HepG2 (cell line): ENCODE measurements around the gene CCDC148. TPM values are rescaled to one million over a fixed set of nuclear protein-coding genes. Genes with fewer than 3 reads are reported as not detected.

ENCODE experiments used
- ATAC-seq: fragments of 200-7000 bp; cut with Tn5 transposase; 3 replicates; pipeline ENCODE4 v1.9.1; 2020; ENCODE audit warnings: mild to moderate bottlenecking, moderate library complexity
- BruUV-seq: library from RNA; stranded (reverse); fragments of 400-500 nt; replicated peaks from 2 replicates; lab custom pipeline; 2021; lab: Mats Ljungman, UMichigan
- CTCF ChIA-PET: fragments of 300-600 bp; formaldehyde crosslinking; extraction: SDS; loops from one replicate; lab custom pipeline; 2021; ENCODE audit warnings: low total read pairs, inconsistent platforms, low intra/inter-chr PET ratio; lab: Yijun Ruan, JAX
- POLR2A ChIA-PET: fragments of 350-600 bp; sonication (Branson Sonifier 250); formaldehyde crosslinking; loops from one replicate; lab custom pipeline; 2020; ENCODE audit warnings: antibody characterized with exemption, inconsistent platforms; lab: Yijun Ruan, JAX
- DNase-seq: peaks from one replicate; pipeline ENCODE4 v3.0.0-alpha.2; 2015; ENCODE audit warnings: low spot score
- FAIRE-seq: peaks from 3 replicates; lab custom pipeline; 2011; peaks lifted over from hg19 to GRCh38; lab: Jason Lieb, UNC
- H2AFZ ChIP-seq: one replicate; pipeline ENCODE4 v1.6.1; 2011; ENCODE audit warnings: low read length, inconsistent platforms
- H3K27ac ChIP-seq: fragments of 300-600 bp; 3 replicates; pipeline ENCODE4 v1.8.0; 2011; ENCODE audit warnings: mixed run types, mild to moderate bottlenecking, mixed read lengths, low read length, inconsistent platforms; ENCODE audit not compliant: insufficient read depth; ENCODE audit errors: extremely low read length
- H3K27me3 ChIP-seq, 2 experiments: fragments of 200-600 bp in 1 of 2; 2 replicates in 1 of 2; 3 replicates in 1 of 2; pipeline versions ENCODE4 v1.6.0 to v1.8.0; 2011; ENCODE audit warnings: low read length in 2 of 2, mild to moderate bottlenecking in 2 of 2, moderate library complexity in 2 of 2, inconsistent platforms in 1 of 2; ENCODE audit not compliant: insufficient read depth in 2 of 2, control insufficient read depth in 1 of 2
- H3K36me3 ChIP-seq, 2 experiments: fragments of 200-600 bp in 1 of 2; replicated peaks in 1 of 2; 2 replicates in 1 of 2; 3 replicates in 1 of 2; pipeline versions ENCODE4 v1.5.1 to v1.8.0; 2011; ENCODE audit warnings: low read length in 2 of 2, inconsistent platforms in 1 of 2; ENCODE audit not compliant: insufficient read depth in 2 of 2, control insufficient read depth in 1 of 2
- H3K4me1 ChIP-seq: 2 replicates; pipeline ENCODE4 v1.5.1; 2012; ENCODE audit warnings: low read length, inconsistent platforms; ENCODE audit not compliant: insufficient read depth
- H3K4me2 ChIP-seq: 2 replicates; pipeline ENCODE4 v1.6.0; 2011; ENCODE audit warnings: low read depth, low read length, inconsistent platforms
- H3K4me3 ChIP-seq, 3 experiments: fragments of 200-600 bp in 1 of 3; sonication (generic), shearing (Covaris generic) in 1 of 3; replicated peaks in 1 of 3; 2 replicates each; pipeline ENCODE4 v1.5.1; 2011 to 2016; ENCODE audit warnings: low read length in 3 of 3, inconsistent platforms in 2 of 3, low read depth in 2 of 3, mild to moderate bottlenecking in 2 of 3, control low read depth in 1 of 3, mixed read lengths in 1 of 3; ENCODE audit not compliant: insufficient read depth in 1 of 3
- H3K79me2 ChIP-seq: one replicate; pipeline ENCODE4 v1.6.1; 2011; ENCODE audit warnings: low read length, inconsistent platforms; ENCODE audit not compliant: insufficient read depth
- H3K9ac ChIP-seq: 2 replicates; pipeline ENCODE4 v1.6.0; 2011; ENCODE audit warnings: mild to moderate bottlenecking, low read depth, low read length, inconsistent platforms; ENCODE audit not compliant: insufficient read depth
- H3K9me3 ChIP-seq: 2 replicates; pipeline ENCODE4 v1.5.1; 2012; ENCODE audit warnings: mild to moderate bottlenecking, low read length
- H4K20me1 ChIP-seq: 2 replicates; pipeline ENCODE4 v1.6.0; 2011; ENCODE audit warnings: inconsistent platforms, mild to moderate bottlenecking, low read length, moderate library complexity; ENCODE audit not compliant: insufficient read depth
- CBX1 ChIP-seq: IDR thresholded peaks from one replicate; pipeline ENCODE4 v1.6.1; 2016; ENCODE audit warnings: antibody characterized with exemption, low read depth
- HOXA3 ChIP-seq: sonication (generic); formaldehyde crosslinking; IDR thresholded peaks from 2 replicates; pipeline ENCODE4 v1.5.0; 2020; ENCODE audit warnings: missing genetic modification reagents
- KAT8 ChIP-seq: IDR thresholded peaks from 2 replicates; pipeline ENCODE4 v1.6.1; 2016; ENCODE audit warnings: missing genetic modification reagents, missing compliant biosample characterization
- KLF12 ChIP-seq: sonication (generic); formaldehyde crosslinking; IDR thresholded peaks from 2 replicates; pipeline ENCODE4 v1.4.0; 2020; ENCODE audit warnings: missing genetic modification reagents, borderline replicate concordance
- RCOR2 ChIP-seq: IDR thresholded peaks from 2 replicates; pipeline ENCODE4 v1.6.1; 2016; ENCODE audit warnings: missing biosample characterization, missing genetic modification reagents
- RXRA ChIP-seq: sonication (generic); formaldehyde crosslinking; IDR thresholded peaks from 2 replicates; pipeline ENCODE4 v1.5.1; 2020; ENCODE audit warnings: missing genetic modification reagents
- SNAPC2 ChIP-seq: sonication (generic); formaldehyde crosslinking; IDR thresholded peaks from 2 replicates; pipeline ENCODE4 v1.8.1; 2022; ENCODE audit warnings: mild to moderate bottlenecking, missing genetic modification reagents
- SRY ChIP-seq: sonication (generic); formaldehyde crosslinking; IDR thresholded peaks from 2 replicates; pipeline ENCODE4 v1.8.0; 2022; ENCODE audit warnings: mild to moderate bottlenecking, missing genetic modification reagents
- SSRP1 ChIP-seq: IDR thresholded peaks from 2 replicates; pipeline ENCODE4 v1.6.1; 2016; ENCODE audit warnings: control low read depth
- TBL1XR1 ChIP-seq: fragments of 150-350 bp; IDR thresholded peaks from 2 replicates; pipeline ENCODE4 v1.6.1; 2014; ENCODE audit warnings: borderline replicate concordance, low read length; ENCODE audit not compliant: partially characterized antibody
- TP53 ChIP-seq: sonication (generic); formaldehyde crosslinking; conservative IDR thresholded peaks from 2 replicates; pipeline ENCODE4 v1.4.0; 2020; ENCODE audit warnings: missing genetic modification reagents
- TRIM24 ChIP-seq: sonication (generic); formaldehyde crosslinking; IDR thresholded peaks from 2 replicates; pipeline ENCODE4 v1.8.0; 2022; ENCODE audit warnings: mild to moderate bottlenecking, missing genetic modification reagents
- XRCC5 ChIP-seq: fragments of 200-400 bp; formaldehyde crosslinking; optimal IDR thresholded peaks from 2 replicates; pipeline ENCODE3; 2017; ENCODE audit warnings: mild to moderate bottlenecking, low read length
- ZBTB26 ChIP-seq: IDR thresholded peaks from 2 replicates; pipeline ENCODE4 v1.6.1; 2016; ENCODE audit warnings: missing compliant biosample characterization, missing genetic modification reagents, borderline replicate concordance
- ZBTB7B ChIP-seq: sonication (generic); formaldehyde crosslinking; IDR thresholded peaks from 2 replicates; pipeline ENCODE4 v1.4.0; 2020; ENCODE audit warnings: missing genetic modification reagents
- ZMAT5 ChIP-seq: sonication (generic); formaldehyde crosslinking; IDR thresholded peaks from 2 replicates; pipeline ENCODE4 v1.5.0; 2020; ENCODE audit warnings: mild to moderate bottlenecking, low read depth, missing genetic modification reagents, borderline replicate concordance
- ZNF121 ChIP-seq: sonication (generic); formaldehyde crosslinking; IDR thresholded peaks from 2 replicates; pipeline ENCODE4 v1.5.0; 2020; ENCODE audit warnings: mild to moderate bottlenecking, missing genetic modification reagents
- ZNF280B ChIP-seq: sonication (generic); formaldehyde crosslinking; IDR thresholded peaks from 2 replicates; pipeline ENCODE4 v1.5.0; 2020; ENCODE audit warnings: missing genetic modification reagents, mild to moderate bottlenecking, borderline replicate concordance
- ZNF292 ChIP-seq: sonication (generic); formaldehyde crosslinking; IDR thresholded peaks from 2 replicates; pipeline ENCODE4 v1.8.1; 2022; ENCODE audit warnings: mild to moderate bottlenecking, low read depth, missing genetic modification reagents, borderline replicate concordance
- ZNF431 ChIP-seq: sonication (generic); formaldehyde crosslinking; IDR thresholded peaks from 2 replicates; pipeline ENCODE4 v1.9.0; 2022; ENCODE audit warnings: missing genetic modification reagents, low read depth, mild to moderate bottlenecking, borderline replicate concordance
- ZNF503 ChIP-seq: sonication (generic); formaldehyde crosslinking; IDR thresholded peaks from 2 replicates; pipeline ENCODE4 v1.4.0; 2020; ENCODE audit warnings: missing genetic modification reagents
- ZNF614 ChIP-seq: IDR thresholded peaks from 2 replicates; pipeline ENCODE4 v1.6.1; 2018; ENCODE audit warnings: missing biosample characterization, missing genetic modification reagents, inconsistent platforms, borderline replicate concordance
- ZNF7 ChIP-seq: IDR thresholded peaks from 2 replicates; pipeline ENCODE4 v1.6.1; 2016; ENCODE audit warnings: missing biosample characterization, missing genetic modification reagents
- in situ Hi-C: cut with HindIII; loops from 2 replicates; pipeline ENCODE4 v1.10.0; 2017; ENCODE audit warnings: low pct_unique_long_range_greater_than_20kb; ENCODE audit not compliant: extremely low pct_ligation_motif_present
- intact Hi-C: fragments of 100-400 bp; cut with micrococcal nuclease; formaldehyde crosslinking; loops from one replicate; pipeline ENCODE4 v1.10.0; 2022; ENCODE audit not compliant: unreplicated experiment
- polyA plus RNA-seq, 8 experiments: library from polyadenylated mRNA; depleted of rRNA in 3 of 8; stranded (reverse) in 7 of 8; unstranded in 1 of 8; fragments of >200 nt; fragmentation: Illumina TruSeq in 4 of 8; extraction: Trizol in 4 of 8; gene quantifications; 2 replicates each; pipeline versions ENCODE4 v1.2.1 to v1.2.3, GENCODE V29; 2011 to 2016; ENCODE audit warnings: low read depth in 4 of 8, missing spikeins in 1 of 8, mixed read lengths in 1 of 8; ENCODE audit not compliant: insufficient read depth in 1 of 8
- total RNA-seq, 5 experiments: library from RNA; depleted of rRNA; stranded (reverse); fragments of >200 nt; fragmentation: Illumina TruSeq; extraction: Trizol; gene quantifications; 2 replicates each; pipeline ENCODE4 v1.2.3, GENCODE V29; 2016; ENCODE audit warnings: low read depth in 1 of 5

Gene CCDC148
- total and polyA plus RNA-seq, 2 of the 13 experiments (the other 11 are each of a cell fraction or from before 2014, with no cell fraction given): 0.30 to 0.49 TPM

DNA sequence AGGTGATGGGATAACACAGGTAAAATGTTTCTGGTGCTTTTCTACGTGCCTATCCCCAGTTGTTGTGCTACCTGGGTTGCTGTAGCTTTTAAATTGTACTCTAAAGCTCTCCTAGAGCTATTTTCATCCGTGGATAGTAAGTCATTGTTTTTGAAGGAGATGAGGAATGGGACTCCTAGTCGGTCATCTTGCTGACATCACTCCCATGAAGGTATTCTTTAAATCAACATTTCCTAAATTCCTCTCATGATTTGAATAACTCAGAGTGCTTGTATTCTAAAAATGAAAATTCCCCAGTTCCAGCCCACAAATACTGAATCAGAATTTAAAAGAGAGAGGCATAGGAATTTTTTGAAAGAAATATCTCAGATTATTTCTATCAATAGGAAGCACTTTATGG lies 44.3 kb downstream of the CCDC148 start (continued):
- TF ChIP-seq ZNF280B: no peak
- no peak for TF ChIP-seq ZNF431 (CRISPR knock-in tag)
- TF ChIP-seq ZBTB7B (CRISPR knock-in tag): no peak
- no peak for TF ChIP-seq SSRP1 (CRISPR knock-in tag)
- no peak for TF ChIP-seq ZNF292 (CRISPR knock-in tag)
- TF ChIP-seq TBL1XR1: no peak
- no peak for TF ChIP-seq ZBTB26 (CRISPR knock-in tag)
- TF ChIP-seq XRCC5: no peak

DNA sequence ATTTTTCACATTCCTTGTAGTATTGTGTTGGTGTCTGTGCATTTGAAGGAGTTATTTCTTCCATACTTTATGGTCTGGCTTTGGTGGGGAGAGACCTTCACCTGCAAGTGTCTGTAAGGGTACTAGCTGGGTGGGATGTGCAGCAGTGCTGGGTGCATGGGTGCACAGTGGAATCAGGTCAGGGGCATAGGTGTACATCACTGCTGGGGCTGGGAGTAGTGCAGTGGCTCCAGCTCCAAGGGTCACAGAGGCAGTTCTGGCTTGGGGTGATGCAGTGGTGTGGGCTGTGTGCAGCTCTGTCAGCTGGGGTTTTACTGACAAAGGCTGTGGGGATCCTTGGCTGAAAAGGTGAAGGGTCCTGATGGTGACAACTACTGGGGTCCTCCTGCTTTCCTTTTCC lies 44.8 kb downstream of the CCDC148 start:
- intact Hi-C loops: no loop called here
- Histone ChIP-seq H3K9ac (no peak overlapping the region), H3K27me3 (no peaks in the 10 kb centered on the region), H3K36me3 (no peaks in the 10 kb centered on the region), H2AFZ (no peak overlapping the region), H3K4me1 (peaks cover 10% of the 10 kb centered on the region), H3K9me3 (0 out of 2 replicates have a peak, but pooled peaks cover 6% of the 10 kb centered on the region), H3K4me2 (no peak overlapping the region), H4K20me1 (no peaks in the 10 kb centered on the region), H3K79me2 (no peaks in the 10 kb centered on the region), H3K4me3 (no peak overlapping the region), H3K27ac (no peak overlapping the region)
- in situ Hi-C loops: no loop called here
- BruUV-seq: no TSS peak
- ChIA-PET CTCF (no interaction called here), POLR2A (no interaction called here)
- DNase-seq (no peak), ATAC-seq (no peak), FAIRE-seq (no peak)
- TF ChIP-seq CBX1: no peak
- TF ChIP-seq RCOR2 (CRISPR knock-in tag): no peak
- no peak for TF ChIP-seq SNAPC2 (CRISPR knock-in tag)
- TF ChIP-seq TP53 (CRISPR knock-in tag): no peak
- TF ChIP-seq KAT8 (CRISPR knock-in tag): no peak
- no peak for TF ChIP-seq ZMAT5 (CRISPR knock-in tag)
- TF ChIP-seq HOXA3: no peak
- no peak for TF ChIP-seq RXRA (CRISPR knock-in tag)
- no peak for TF ChIP-seq ZNF614 (CRISPR knock-in tag)
- TF ChIP-seq ZNF121 (CRISPR knock-in tag): no peak
- TF ChIP-seq ZNF503 (CRISPR knock-in tag): no peak
- TF ChIP-seq TRIM24 (CRISPR knock-in tag): no peak
- TF ChIP-seq ZNF7: no peak
- no peak for TF ChIP-seq KLF12 (CRISPR knock-in tag)
- no peak for TF ChIP-seq SRY (CRISPR knock-in tag)
